Brain microvascular endothelial cell (primary cell): ENCODE results near the gene BICDL1.

Experiments used
- DNase-seq: peaks from one replicate; pipeline ENCODE4 v3.0.0-alpha.2; 2020
- H3K27ac ChIP-seq: fragments of 250-450 bp; sonication (Bioruptor Pico); 2 replicates; pipeline ENCODE4 v1.5.1; 2020; ENCODE audit warnings: mild to moderate bottlenecking, moderate library complexity
- H3K27me3 ChIP-seq: fragments of 250-450 bp; sonication (Bioruptor Pico); replicated peaks from 2 replicates; pipeline ENCODE4 v1.5.1; 2020; ENCODE audit warnings: mild to moderate bottlenecking
- H3K36me3 ChIP-seq: fragments of 250-450 bp; sonication (Bioruptor Pico); replicated peaks from 2 replicates; pipeline ENCODE4 v1.5.1; 2020; ENCODE audit warnings: mild to moderate bottlenecking
- H3K4me3 ChIP-seq: 2 replicates; pipeline ENCODE4 v1.5.1; 2011; ENCODE audit warnings: low read depth, mild to moderate bottlenecking, control low read depth, low read length, moderate library complexity
- in situ Hi-C: cut with HindIII; loops from 2 replicates; pipeline ENCODE4 v1.10.0; 2017; ENCODE audit warnings: low sequenced_read_pairs, low pct_ligation_motif_present
- TF ChIP-seq, protein P1 (sequence below): IDR thresholded peaks from 2 replicates; pipeline ENCODE4 v1.5.1; 2011; ENCODE audit warnings: low read depth, mild to moderate bottlenecking, moderate library complexity, low read length, control low read depth, inconsistent platforms; ENCODE audit errors: missing control alignments

BICDL1 gene

DNA sequence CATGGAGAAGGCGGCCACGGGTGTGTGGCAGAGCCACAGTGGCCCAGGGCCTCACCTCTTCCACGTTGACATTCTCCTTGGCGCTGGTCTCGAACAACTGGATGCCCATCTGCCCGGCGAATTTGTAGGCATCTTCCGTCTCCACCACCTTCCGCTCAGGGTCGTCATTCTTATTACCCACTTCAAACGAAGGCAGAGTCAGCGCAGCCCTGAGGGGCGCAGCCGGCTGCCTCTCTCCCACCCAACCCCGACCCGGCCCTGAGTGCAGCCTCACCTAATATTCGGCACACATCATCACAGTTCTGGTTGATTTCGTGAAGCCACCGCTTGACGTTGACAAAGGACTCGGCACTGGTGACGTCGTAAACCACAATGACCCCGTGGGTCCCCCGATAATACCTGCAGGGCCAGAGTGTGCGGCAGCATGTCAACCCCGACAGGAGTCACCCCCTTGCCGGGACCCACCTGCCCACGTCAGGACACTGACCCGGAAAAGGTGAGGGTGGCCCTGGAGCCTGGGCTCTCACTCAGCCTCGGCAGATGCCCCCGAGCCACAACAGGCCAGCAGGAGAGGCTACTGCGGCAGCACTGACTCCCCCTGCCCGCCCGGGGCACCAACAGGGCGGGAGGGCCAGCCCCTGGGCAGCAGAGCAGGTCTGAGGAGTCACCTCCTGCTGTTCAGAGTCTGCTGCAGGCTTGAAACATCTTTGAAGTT lies 109.9 kb downstream of the BICDL1 start:
- H3K4me3 ChIP-seq: no peak overlapping the region
- in situ Hi-C loops: no loop called here

DNA sequence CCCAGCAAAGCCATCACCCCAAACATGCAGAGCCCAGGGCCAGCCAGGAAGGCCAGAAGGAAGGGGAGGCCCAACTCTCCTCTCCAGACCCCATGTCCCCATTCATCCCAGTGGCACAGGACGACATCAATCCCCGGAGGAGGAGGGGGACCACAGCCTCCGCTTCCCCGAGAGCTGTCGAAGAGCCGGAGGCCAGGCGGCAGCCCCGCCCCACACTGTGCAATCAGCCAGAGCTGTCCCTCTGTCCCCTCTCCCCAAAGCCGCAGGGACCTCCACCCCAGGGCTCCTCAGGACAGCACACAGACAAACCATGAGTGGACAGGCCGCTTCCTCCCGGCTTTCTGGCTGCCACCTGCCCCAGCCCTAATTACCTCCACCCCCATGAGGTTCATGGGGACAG lies 110.7 kb downstream of the BICDL1 start:
- no peak for DNase-seq
- TF ChIP-seq, protein P1, sequence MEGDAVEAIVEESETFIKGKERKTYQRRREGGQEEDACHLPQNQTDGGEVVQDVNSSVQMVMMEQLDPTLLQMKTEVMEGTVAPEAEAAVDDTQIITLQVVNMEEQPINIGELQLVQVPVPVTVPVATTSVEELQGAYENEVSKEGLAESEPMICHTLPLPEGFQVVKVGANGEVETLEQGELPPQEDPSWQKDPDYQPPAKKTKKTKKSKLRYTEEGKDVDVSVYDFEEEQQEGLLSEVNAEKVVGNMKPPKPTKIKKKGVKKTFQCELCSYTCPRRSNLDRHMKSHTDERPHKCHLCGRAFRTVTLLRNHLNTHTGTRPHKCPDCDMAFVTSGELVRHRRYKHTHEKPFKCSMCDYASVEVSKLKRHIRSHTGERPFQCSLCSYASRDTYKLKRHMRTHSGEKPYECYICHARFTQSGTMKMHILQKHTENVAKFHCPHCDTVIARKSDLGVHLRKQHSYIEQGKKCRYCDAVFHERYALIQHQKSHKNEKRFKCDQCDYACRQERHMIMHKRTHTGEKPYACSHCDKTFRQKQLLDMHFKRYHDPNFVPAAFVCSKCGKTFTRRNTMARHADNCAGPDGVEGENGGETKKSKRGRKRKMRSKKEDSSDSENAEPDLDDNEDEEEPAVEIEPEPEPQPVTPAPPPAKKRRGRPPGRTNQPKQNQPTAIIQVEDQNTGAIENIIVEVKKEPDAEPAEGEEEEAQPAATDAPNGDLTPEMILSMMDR: no peak

More for the DNA sequence above, 109.9 kb downstream of the BICDL1 start:
- no peak for DNase-seq
- H3K36me3 ChIP-seq: peaks cover 57% of the 10 kb centered on the region
- no peaks in the 10 kb centered on the region for H3K27me3 ChIP-seq
- no peak overlapping the region for H3K27ac ChIP-seq
- TF ChIP-seq, protein P1: no peak

DNA sequence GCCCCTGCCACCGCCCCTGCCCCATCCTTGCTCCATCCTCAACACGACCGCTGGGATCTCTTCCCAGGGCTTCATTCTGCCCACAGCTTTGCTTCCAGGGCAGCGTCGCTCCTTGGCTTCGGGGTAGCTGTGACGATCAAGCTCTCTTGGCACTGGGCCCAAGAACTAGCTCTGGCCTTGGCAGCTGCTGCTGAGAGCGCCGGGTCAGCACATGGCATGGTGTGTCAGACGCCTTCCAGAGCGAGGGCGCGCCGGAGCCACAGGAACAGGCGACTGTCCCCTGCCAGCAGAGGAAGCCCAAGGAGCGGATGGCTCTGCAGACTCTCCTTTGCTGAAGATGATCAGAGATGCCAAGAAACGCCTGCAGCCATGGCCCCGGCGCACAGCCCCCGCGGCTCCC lies 111.6 kb downstream of the BICDL1 start:
- in situ Hi-C loops: no loop called here
- TF ChIP-seq, protein P1: no peak
- peaks cover 65% of the 10 kb centered on the region for H3K36me3 ChIP-seq
- H3K27me3 ChIP-seq: no peaks in the 10 kb centered on the region
- no peak overlapping the region for H3K4me3 ChIP-seq
- no peak overlapping the region for H3K27ac ChIP-seq
- DNase-seq: no peak

More for the DNA sequence above, 110.7 kb downstream of the BICDL1 start:
- in situ Hi-C loops: no loop called here
- H3K27me3 ChIP-seq: no peaks in the 10 kb centered on the region
- no peak overlapping the region for H3K27ac ChIP-seq
- peaks cover 62% of the 10 kb centered on the region for H3K36me3 ChIP-seq
- no peak overlapping the region for H3K4me3 ChIP-seq

DNA sequence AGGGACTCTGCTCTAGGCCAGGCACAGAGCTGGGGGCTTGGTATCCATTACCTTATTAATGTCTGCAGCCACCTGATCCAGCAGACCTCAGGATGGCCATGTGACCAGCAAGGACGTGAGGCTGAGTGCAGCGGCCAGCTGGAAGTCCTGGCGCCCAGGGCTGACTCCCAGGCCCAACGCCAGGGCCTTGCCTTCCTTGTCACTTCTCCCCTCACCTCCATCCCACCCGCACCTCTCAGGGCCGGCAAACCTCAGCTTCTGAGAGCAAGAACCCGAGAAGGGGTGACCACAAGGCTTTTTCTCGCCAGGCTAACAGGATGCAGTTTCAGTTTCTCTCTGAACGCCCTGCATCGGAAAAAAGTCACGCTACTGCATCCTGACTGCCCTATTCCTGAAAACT lies 112.1 kb downstream of the BICDL1 start:
- TF ChIP-seq, protein P1: no peak
- in situ Hi-C loops: no loop called here
- DNase-seq: no peak
- Histone ChIP-seq H3K4me3 (no peak overlapping the region), H3K36me3 (peaks cover 60% of the 10 kb centered on the region), H3K27ac (no peak overlapping the region), H3K27me3 (no peaks in the 10 kb centered on the region)

DNA sequence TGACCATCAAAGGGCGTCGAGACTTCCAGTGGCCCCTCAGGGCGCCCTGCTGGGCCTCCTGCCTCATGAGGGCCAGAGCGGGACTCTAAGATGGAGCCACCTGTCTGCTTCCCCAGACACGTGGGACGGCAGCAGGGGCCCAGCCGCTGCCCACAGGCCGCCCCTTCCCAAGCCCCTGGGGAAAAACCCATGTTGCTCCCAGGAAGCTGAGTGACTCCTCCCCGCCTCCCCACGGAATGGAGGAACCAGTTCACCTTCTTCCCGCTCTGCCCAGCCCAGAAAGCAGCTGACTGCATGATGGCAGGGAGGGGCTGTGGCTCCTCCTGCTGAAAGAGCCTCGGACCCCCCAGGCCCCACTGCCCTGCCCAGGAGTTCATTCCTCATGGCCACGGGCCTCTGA lies 112.6 kb downstream of the BICDL1 start:
- Histone ChIP-seq H3K27me3 (no peaks in the 10 kb centered on the region), H3K4me3 (no peak overlapping the region), H3K36me3 (peaks cover 56% of the 10 kb centered on the region), H3K27ac (no peak overlapping the region)
- TF ChIP-seq, protein P1: no peak
- in situ Hi-C loops: no loop called here
- no peak for DNase-seq
